GM21576 (cell line): Measurements from ENCODE around the gene SLC25A47.
"Not testable (repeated sequence)": the region's sequence is repeated elsewhere in the genome, so short reads cannot be mapped to it uniquely, and the experiment has no call there.

Source experiments
- ATAC-seq: cut with Tn5 transposase; IDR thresholded peaks from one replicate; pipeline ENCODE4 v1.9.1; 2021; ENCODE audit warnings: mild to moderate bottlenecking, moderate library complexity; ENCODE audit not compliant: unreplicated experiment

The SLC25A47 gene

GRCh38 chr14:100342826-100343225, 19.7 kb downstream of the SLC25A47 start:
- ATAC-seq, result not testable (repeated sequence)

DNA sequence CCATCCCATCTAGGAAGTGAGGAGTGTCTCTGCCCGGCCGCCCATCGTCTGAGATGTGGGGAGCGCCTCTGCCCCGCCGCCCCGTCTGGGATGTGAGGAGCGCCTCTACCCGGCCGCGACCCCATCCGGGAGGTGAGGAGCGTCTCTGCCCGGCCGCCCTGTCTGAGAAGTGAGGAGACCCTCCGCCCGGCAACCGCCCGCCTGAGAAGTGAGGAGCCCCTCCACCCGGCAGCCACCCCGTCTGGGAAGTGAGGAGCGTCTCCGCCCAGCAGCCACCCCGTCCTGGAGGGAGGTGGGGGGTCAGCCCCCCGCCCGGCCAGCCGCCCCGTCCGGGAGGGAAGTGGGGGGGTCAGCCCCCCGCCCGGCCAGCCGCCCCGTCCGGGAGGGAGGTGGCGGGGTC, 21.5 kb downstream of the SLC25A47 start:
- ATAC-seq, result not testable (repeated sequence)

DNA sequence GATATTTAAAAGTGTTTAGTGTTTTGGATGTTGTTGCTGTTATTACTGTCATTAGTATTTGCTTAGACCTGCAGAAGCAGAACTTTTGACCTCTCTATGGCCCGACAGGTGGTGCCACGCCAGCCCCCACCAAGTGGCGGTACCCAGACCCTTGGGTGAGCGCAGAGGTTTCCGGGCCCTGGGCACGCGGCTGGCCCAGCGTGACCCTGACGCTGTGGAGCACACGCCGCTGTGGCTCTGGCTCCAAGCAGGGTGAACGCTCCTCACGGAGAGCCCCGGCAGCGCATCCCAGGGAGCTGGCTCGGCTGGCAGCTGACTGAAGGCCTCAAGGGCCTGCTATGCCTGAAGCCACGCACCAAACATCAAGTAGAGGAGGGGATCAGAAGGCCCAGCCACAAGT, 22.6 kb downstream of the SLC25A47 start:
- ATAC-seq, result no peak

GRCh38 chr14:100346306-100347091, 23.4 kb downstream of the SLC25A47 start:
- no peak for ATAC-seq

- ATAC-seq, result no peak
These were observed 25.2 kb downstream of the SLC25A47 start for GRCh38 chr14:100348253-100348729.

DNA sequence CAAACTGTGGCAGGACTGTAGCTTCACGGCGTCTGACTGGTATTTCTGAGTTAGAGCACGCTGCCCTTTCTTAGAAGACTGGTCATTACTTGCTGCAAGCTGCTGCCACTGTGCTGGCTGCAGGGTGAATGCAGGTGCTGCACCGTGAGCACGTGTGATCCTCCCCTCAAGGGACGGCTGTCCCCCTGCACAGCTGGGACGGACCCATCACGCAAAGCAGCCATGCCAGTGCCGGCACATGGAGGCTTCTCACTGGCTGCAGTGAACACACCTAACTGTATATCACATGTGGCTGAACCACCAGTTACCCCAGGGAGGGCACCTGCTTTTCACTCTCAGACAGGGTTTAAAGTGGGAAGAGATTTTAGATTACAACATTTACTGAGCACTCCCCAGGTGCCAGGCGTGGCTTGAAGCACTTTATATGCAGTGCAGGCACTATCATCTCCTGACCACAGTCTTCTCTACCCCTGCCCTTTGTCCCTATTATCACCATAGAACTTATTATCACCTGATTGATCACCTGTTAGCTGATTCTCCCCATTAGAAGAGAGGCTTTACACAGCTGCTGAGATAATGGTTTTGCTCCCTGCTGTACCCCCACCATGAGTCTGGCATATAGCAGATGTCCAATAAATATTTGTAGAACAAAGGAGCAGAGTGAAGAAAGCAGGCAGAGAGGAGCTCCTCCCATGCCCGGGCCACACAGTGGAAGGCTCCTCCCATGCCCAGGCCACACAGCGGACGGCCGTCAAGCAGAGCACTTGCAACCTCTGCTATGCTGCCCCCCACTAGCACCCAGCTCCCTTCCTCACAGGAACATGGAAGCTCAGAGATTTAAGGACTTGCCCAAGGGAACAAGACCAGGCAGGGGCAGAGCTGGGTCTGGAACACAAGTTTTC, 25.9 kb downstream of the SLC25A47 start:
- ATAC-seq, result no peak

DNA sequence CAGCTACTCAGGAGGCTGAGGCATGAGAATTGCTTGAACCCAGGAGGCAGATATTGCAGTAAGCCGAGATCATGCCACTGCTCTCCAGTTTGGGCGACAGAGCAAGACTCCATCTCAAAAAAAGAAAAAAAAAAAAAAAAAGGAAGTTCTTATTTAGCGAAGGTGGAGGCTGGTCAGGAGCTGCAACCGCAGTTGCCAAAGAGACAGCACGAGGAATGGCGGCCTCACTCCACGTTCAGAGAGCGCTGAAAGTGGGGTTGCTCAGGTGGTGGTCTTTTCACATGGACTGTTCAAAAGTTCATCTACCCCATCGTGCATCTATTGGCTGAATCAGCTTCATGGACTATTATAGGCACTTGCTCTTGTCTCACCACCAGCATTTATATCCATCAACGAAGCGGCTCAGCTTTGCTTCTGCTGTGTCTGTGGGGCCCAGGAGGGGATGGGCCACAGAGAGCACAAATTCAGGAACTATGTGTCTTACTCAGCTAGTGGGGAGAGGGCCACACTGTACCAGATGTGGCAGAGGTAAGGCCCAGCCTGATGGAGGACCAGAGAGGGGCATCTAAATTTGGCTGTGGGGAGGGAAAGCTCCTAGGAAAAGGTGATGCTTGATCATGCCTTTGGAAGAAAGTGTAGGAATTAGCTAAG, 27.3 kb downstream of the SLC25A47 start:
- no peak for ATAC-seq

GRCh38 chr14:100350986-100351385, 27.8 kb downstream of the SLC25A47 start:
- ATAC-seq, result no peak

GRCh38 chr14:100358396-100358795, 35.3 kb downstream of the SLC25A47 start:
- ATAC-seq, result no peak

- ATAC-seq, result no peak
These were observed 36.0 kb downstream of the SLC25A47 start for GRCh38 chr14:100359111-100359510.

GRCh38 chr14:100359881-100360280, 36.7 kb downstream of the SLC25A47 start:
- ATAC-seq, result no peak

DNA sequence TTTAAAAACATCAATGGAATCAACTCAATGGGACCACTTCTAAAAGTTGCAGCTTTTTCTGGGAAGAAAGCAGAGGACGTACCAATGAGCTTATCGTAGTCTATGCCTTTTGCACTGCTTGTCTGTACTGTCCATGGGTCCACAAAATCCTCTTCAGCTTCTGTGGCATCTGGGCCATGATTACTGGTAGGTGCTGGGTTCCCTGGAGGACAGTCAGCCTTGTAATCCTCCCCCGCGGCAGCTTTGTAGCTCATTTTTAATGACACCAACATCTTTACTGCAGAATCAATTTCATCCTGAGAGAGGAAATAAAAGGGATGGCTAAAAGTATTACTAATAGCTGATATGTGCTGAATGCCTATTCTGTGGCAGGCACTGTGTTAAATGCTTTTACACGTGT, 38.5 kb downstream of the SLC25A47 start:
- ATAC-seq, result no peak

DNA sequence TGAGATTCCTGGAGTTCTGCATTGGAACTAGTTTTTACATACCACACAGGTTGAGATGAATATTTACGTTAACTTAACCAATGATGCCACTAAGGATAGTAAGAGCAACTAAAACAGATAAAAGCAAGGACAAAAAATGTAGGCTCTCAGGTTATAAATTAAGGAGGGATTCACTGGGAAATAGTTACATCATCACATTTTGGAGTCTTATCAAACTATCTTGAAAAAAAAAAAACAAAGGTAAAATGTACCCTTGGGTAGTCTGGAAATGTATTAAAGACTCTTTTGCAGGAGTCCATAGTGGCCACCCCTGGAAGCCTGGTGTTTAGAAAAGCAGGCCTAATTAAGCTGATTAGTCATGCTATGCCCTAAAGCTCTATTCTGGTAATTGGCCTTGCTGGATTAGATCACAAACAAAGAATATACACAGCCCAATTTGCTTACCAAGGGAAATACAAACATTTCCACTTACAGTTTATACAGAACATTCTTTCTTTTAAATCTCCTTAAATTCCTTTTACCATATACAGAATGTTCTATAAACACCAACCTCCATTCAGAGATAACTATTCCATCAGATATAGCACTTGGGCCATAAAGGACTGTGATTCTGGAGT, 39.3 kb downstream of the SLC25A47 start:
- no peak for ATAC-seq

- no peak for ATAC-seq
These were observed 39.9 kb downstream of the SLC25A47 start for GRCh38 chr14:100363053-100363452.

GRCh38 chr14:100364403-100364802, 41.3 kb downstream of the SLC25A47 start:
- ATAC-seq, result no peak

GRCh38 chr14:100365741-100366140, 42.6 kb downstream of the SLC25A47 start:
- ATAC-seq, result no peak

- no peak for ATAC-seq
These were observed 45.9 kb downstream of the SLC25A47 start for GRCh38 chr14:100369019-100369418.

- ATAC-seq, result no peak
These were observed 46.9 kb downstream of the SLC25A47 start for GRCh38 chr14:100370003-100370402.

GRCh38 chr14:100371773-100372172, 48.6 kb downstream of the SLC25A47 start:
- no peak for ATAC-seq

- ATAC-seq, result no peak
These were observed 49.4 kb downstream of the SLC25A47 start for GRCh38 chr14:100372357-100373048.
